ENCODE measurements around the gene KCTD20.
"Not testable (repeated sequence)": the region's sequence is repeated elsewhere in the genome, so short reads cannot be mapped to it uniquely, and the experiment has no call there.

The KCTD20 gene

DNA sequence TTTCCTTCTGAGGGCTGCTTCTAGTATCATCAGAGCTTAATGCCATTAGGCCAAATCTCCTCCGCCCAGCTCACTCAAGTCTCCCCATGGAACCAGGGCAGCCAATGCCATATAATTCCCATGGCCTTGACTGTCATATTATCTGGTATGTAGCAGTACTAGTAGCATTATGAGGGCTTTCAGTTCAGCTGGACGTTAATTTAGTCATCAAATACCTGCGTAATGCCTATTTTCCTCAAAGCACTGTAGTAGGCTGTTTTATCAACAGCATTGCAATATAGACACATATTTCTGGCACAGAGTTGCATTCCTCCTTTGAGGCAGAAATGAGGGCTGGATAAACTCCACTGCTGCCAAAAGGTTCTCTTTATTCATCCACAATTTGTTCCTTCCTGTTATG is 1.7 kb downstream of the KCTD20 start:
- DNase-seq (ENCODE audit: low read depth in 3 of 3) = no peak

DNA sequence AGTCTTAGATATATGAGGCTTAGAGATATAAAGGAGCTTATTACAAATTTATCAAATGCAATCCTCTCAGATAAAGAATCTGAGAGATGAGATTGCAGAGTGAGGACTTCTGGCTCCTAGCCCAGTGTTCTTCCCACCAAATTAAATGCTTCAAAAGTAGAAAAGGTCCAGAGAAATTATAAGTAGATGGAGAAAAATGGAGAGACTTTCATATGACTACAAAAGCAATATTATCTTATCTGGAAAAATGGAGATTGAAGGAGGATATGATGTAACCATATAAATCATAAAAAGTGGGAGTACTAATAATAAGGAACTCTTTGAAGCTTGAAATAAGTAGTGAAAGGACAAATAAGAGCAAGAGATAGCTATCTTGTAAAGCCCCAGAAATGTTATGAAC is 2.8 kb downstream of the KCTD20 start:
- DNase-seq (ENCODE audit: low read depth in 3 of 3) = no peak

DNA sequence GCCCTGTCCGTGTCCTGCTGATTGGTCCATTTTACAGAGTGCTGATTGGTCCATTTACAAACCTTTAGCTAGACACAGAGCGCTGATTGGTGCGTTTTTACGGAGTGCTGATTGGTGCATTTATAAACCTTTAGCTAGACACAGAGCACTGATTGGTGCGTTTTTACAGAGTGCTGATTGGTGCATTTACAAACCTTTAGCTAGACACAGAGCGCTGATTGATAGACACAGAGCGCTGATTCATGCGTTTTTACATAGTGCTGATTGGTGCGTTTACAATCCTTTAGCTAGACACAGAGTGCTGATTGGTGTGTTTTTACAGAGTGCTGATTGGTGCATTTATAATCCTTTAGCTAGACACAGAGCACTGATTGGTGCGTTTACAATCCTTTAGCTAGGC is 6.4 kb downstream of the KCTD20 start:
- DNase-seq (ENCODE audit: low read depth in 3 of 3) = not testable (repeated sequence)

DNA sequence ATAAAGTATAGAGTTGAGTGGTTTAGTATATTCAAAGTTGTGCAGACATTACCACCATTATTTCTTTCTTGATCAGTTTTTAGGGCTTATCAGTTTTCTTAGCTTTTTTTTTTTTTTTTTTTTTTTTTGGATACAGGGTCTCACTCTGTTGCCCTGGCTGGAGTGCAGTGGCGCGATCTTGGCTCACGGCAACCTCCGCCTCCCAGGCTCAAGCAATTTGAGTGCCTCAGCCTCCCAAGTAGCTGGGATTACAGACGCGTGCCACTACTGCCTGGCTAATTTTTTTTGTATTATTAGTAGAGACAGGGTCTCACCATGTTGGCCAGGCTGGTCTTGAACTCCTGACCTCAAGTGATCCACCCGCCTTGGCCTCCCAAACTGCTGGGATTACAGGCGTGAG is 10.1 kb downstream of the KCTD20 start:
- DNase-seq (ENCODE audit: low read depth in 3 of 3) = not testable (repeated sequence)

GRCh38 chr6:36455486-36456027 is 12.8 kb downstream of the KCTD20 start:
- no peak for DNase-seq (ENCODE audit: low read depth in 3 of 3)

- DNase-seq (ENCODE audit: low read depth in 3 of 3) = no peak
These were observed 16.7 kb downstream of the KCTD20 start for GRCh38 chr6:36459501-36459900.

- no peak for DNase-seq (ENCODE audit: low read depth in 3 of 3)
These were observed 18.1 kb downstream of the KCTD20 start for GRCh38 chr6:36460916-36461315.

GRCh38 chr6:36461646-36462045 is 18.8 kb downstream of the KCTD20 start:
- no peak for DNase-seq (ENCODE audit: low read depth in 3 of 3)

- no peak for DNase-seq (ENCODE audit: low read depth in 3 of 3)
These were observed 20.9 kb downstream of the KCTD20 start for GRCh38 chr6:36463676-36464075.

GRCh38 chr6:36464233-36464632 is 21.4 kb downstream of the KCTD20 start:
- DNase-seq (ENCODE audit: low read depth in 3 of 3) = no peak

GRCh38 chr6:36467625-36468024 is 24.8 kb downstream of the KCTD20 start:
- DNase-seq (ENCODE audit: low read depth in 3 of 3) = no peak

GRCh38 chr6:36469148-36469661 is 26.4 kb downstream of the KCTD20 start:
- DNase-seq (ENCODE audit: low read depth in 3 of 3) = no peak

DNA sequence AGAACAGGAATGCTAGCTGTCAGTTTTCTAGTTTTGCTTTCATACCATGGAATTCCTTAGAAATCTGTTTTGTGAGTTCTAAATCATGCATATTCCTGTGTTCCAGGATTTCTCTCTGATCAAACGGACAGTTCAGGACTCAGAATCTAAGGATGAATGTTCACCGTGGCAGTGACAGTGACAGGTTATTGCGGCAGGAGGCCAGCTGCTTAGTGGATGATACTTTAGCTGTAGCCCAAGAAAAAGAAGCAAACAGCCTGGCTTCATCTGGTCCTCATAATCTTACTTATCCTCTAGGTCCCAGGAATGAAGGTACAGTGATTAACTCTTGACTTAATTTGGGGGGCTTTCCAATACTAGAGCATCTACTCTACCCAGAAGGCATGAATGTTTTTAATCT is 27.1 kb downstream of the KCTD20 start:
- no peak for DNase-seq (ENCODE audit: low read depth in 3 of 3)

DNA sequence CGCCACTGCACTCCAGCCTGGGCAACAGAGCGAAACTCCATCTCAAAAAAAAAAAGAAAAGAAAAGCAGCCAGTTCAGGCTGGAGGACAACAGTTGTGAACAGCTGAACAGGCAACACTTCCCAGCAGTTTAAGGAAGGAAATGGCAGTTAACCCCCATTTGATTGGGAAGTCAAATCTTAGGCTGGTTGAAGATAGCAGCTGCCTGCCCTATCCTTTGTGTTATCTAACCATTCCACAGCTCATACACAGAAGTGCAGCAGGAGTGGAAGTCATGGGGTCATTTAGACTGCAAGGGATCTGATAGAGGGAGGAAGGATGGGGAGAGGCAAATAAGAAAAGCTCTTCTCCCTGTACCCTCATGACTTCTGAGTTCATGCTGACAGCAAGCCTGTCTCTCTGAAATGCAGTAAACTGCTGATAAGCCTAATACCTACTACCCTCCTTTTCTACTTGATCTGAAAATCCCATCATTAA is 35.3 kb downstream of the KCTD20 start:
- DNase-seq (ENCODE audit: low read depth in 3 of 3) = no peak

DNA sequence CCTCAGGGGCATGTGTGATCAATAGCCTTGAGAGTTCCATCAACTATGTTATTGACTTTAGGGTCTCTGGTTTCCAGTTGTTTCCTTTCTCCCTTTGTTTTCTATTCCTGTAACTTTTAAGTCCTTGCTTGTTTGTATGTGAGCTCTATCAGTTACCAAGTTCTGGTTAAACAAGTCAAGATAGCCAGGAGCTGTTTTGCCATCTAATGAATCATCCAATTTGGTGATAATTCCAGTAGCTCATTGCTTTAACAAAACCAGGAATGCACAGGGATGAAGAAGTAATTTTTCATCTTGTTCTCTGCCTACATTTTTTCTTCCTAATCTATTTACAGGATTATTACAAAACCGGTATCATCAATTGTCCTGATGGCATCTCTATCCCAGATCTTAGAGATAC is 36.5 kb downstream of the KCTD20 start:
- DNase-seq (ENCODE audit: low read depth in 3 of 3) = no peak

DNA sequence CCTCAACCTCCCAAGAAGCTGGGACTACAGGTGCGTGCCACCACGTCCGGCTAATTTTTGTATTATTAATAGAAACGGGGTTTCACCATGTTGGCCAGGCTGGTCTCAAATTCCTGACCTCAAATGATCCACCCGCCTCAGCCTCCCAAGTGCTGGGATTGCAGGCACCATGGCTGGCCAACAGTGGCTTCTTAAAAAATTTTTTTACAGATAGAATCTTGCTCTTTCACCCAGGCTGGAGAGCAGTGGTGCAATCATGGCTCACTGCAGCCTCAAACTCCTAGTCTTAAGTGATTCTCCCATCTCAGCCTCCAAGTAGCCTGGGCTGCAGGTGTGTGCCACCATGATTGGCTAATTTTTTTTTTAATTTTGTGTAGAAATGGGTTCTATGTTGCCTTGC is 40.5 kb downstream of the KCTD20 start:
- DNase-seq (ENCODE audit: low read depth in 3 of 3) = not testable (repeated sequence)

GRCh38 chr6:36484736-36485135 is 41.9 kb downstream of the KCTD20 start:
- no peak for DNase-seq (ENCODE audit: low read depth in 3 of 3)

DNA sequence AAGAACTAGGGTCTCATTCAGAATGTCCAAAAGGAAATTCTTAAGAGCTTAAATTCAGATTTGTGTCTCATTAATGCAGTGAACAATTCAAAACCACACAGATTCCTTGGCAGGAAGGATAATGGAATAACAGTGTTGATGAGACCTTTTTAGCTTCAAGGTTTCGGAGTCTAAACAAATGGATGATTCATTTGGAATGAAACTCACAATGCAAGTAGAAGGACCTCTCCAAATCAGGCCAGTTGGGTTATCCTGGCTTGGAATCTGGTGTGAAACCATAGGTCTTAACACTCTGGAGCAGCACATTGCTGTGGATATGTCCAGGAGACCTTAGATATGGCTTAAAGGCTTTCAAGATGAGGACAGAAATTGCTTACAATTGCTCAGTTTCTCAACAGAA is 44.9 kb downstream of the KCTD20 start:
- no peak for DNase-seq (ENCODE audit: low read depth in 3 of 3)

GRCh38 chr6:36488221-36488620 is 45.4 kb downstream of the KCTD20 start:
- DNase-seq (ENCODE audit: low read depth in 3 of 3) = no peak

GRCh38 chr6:36489426-36489825 is 46.6 kb downstream of the KCTD20 start:
- no peak for DNase-seq (ENCODE audit: low read depth in 3 of 3)

- no peak for DNase-seq (ENCODE audit: low read depth in 3 of 3)
These were observed 48.7 kb downstream of the KCTD20 start for GRCh38 chr6:36491378-36491965.

DNA sequence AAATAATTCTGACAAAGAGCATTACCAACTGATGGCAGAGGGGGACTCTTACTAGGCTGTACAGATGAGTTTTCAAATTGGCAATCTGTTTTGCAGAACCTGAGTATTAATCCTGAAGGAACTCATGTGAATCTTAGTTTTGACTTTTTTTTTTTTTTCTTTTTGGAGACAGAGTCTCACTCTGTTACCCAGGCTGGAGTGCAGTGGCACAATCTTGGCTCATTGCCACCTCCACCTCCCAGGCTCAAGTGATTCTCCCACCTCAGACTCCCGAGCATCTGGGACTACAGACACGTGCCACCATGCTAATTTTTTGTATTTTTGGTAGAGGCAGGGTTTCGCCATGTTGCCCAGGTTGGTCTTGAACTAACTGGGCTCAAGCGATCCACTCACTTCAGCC is 49.3 kb downstream of the KCTD20 start:
- DNase-seq (ENCODE audit: low read depth in 3 of 3) = no peak

DNA sequence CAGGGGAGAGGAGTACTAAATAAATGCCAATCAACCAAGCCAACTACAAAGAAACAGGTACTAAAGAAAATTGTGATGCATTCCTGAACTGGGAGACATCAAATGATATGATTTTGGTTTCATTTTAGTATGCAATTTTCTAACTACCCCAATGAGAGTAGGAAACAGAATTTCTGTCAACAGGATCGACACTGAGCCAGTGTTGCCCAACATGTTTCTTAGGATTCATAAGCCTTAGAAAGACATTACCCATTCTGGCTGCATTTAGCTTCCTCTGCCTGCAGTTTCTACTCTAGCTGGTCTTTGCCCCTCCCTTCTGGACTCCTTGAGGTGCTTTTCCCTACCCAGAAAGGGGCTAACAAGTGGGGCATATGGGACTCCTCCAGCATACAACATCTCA is 49.8 kb downstream of the KCTD20 start:
- no peak for DNase-seq (ENCODE audit: low read depth in 3 of 3)

DNA sequence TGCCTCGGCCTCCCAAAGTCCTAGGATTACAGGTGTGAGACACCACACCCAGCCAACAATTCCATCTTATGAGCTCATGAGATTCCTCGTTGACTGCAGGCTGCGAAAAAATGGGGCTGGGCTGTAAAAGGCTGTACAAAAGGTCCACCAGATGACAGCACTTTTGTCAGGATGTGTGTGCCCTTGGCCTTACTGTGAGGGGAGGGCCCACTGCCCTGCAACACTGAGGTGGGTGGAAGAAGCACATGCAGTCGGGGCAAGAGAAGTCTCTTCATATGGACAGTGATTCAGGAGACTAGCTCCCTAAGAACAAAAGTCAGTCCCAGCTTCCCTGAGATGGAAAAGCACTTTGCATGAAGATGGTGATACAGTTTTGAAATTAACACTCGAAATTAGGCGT is 50.5 kb downstream of the KCTD20 start:
- no peak for DNase-seq (ENCODE audit: low read depth in 3 of 3)
